C4-2B (cell line): Measurements from ENCODE around the gene AKAP8L.

Source experiments
- CTCF ChIP-seq: fragments of 450-650 bp; conservative IDR thresholded peaks from 2 replicates; pipeline ENCODE4 v1.5.1; 2017; ENCODE audit warnings: mild to moderate bottlenecking
- ZFX ChIP-seq: fragments of 450-650 bp; IDR thresholded peaks from 2 replicates; pipeline ENCODE4 v1.6.1; 2017

GRCh38 chr19:15426485-15427349 lies 7.9 kb upstream of the AKAP8L start:
- TF ChIP-seq CTCF (no peak), ZFX (no peak)
